HepG2 (cell line): ENCODE measurements around the gene HDAC4.

Experiments
- REST ChIP-seq, 2 experiments: IDR thresholded peaks; 2 replicates each; pipeline ENCODE4 v1.6.1; 2011 to 2012; ENCODE audit warnings: low read length in 2 of 2, borderline replicate concordance in 1 of 2, low read depth in 1 of 2, mild to moderate bottlenecking in 1 of 2, moderate library complexity in 1 of 2
- SMC3 ChIP-seq: IDR thresholded peaks from 2 replicates; pipeline ENCODE4 v1.6.1; 2011; ENCODE audit warnings: low read length, improper control_type of control experiment

DNA sequence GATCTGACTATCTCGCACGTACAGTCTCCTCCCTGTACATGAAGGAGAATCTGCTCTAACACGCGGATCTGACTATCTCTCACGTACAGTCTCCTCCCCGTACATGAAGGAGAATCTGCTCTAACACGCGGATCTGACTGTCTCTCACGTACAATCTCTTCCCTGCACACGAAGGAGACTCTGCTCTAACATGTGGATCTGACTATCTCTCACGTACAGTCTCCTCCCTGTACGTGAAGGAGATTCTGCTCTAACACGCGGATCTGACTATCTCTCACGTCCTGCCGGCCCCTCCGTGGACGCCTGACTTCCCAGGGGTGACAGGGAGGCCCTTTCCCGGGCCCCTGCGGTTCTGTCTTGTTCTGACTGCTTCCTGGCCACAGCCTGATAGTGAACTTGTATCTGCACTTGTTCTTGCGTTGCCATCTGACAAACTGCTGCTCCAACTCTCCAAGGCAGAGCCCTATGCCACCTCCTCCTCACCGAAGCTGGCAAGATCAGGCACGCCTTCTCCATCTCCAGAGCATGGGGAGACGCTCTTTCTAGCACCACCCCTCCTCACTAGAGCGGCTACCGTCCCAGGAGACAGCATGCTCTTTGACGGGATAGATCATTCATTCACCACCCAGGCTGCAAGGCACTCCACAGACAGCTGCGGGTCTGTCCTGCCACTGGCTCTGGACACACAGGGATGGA lies 314.3 kb downstream of the HDAC4 start:
- TF ChIP-seq SMC3 (no peak), REST (IDR thresholded peaks at IDR 0.05; ENCODE audit: borderline replicate concordance in 1 of 2, low read depth in 1 of 2, low read length in 2 of 2) (no peak)
